ENCODE measurements around the gene WNT9A.
"Not testable (repeated sequence)": the region's sequence is repeated elsewhere in the genome, so short reads cannot be mapped to it uniquely, and the experiment has no call there.

Gene WNT9A

DNA sequence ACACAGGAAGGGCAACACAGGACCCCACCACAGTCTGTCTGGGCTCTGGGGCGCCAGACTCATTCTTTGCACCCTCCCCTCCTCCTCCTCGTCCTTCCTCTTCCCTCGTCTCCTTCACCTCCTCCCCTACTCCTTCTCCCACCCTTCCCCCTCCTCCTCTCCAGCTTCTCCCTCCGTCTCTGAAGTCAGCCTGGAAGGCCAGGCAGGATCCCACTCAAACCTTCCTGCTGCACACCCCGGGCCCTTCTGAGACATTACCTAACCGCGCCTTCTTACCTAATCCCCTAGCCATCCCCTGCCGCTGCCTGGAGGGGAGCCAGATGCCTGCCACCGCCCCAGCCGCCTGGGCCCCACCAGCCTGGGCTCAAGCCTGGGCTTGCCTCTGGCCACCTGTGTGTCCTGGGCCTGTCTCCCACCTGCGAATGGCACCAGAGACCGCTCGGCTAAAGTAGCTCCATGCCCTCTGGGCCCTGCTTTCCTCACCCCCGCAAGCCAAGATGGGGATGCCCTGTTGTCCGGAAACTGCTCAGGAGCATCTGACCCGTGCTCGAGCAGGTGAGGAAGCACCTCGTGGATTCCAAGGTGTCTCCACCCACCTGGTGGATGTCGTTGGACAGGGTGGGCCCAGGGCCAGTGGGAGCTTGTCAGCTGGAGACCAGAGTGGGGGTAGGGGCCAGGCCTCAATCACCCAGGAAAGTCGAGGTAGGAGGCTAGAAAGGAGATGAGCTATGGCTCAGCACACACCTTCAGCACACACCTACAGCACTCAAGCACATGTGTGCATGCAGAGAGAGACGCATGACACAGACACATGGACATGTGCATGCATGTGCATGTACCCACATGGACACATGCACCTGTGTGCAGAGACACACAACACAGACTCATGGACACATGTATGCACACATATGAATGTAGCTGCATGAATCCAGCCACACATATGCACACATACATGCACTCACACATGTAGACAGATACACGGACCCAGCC lies 31.9 kb downstream of the WNT9A start:
- DNase-seq (ENCODE audit: insufficient read length) (no peak), FAIRE-seq (no peak)
- no peak for TF ChIP-seq POLR2A (IDR thresholded peaks at IDR 0.05; ENCODE audit: low read depth, low read length)
- TF ChIP-seq TAF1 (IDR thresholded peaks at IDR 0.05; ENCODE audit: borderline replicate concordance, low read depth, low read length): no peak
- TF ChIP-seq POLR2AphosphoS5 (IDR thresholded peaks at IDR 0.05; ENCODE audit: low read depth, low read length): no peak

DNA sequence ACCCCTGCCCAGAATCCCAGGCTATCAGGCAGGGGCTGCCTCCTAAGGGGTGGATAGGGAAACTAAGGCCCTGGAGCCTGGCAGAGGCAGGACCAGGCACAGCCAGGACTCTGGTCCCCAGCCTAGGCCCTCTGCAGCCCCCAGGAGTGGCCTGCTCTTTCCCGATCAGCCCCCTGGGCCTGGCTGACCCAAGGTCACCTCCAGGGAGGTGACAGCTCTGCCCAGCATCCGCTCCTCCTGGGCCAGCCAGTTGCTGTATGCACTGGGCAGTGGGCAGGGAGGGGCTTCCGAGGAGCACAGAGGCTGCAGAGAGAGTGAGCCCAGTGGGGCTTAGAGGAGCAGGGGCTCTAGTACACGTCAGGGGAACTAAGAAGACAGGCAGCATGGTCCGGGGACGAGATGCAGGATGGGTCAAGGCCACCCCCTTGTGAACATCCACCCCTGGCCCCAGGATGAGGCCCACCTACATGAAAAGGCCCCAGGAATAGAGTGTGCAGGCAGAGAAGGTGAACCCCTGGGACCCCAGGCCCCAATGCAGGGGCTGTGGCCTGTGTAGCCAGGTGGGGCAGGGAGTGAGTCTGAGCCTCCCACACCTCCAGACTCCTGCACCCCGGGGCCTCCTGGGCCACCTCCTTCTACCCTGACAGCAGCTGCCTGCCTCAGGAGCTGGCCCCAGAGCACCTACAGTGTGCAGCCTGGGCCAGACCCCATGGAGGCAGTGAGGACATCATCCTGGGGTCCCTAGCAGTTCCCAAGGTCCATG lies 32.8 kb downstream of the WNT9A start:
- DNase-seq (ENCODE audit: insufficient read length): no peak
- FAIRE-seq: no peak
- TF ChIP-seq POLR2AphosphoS5 (IDR thresholded peaks at IDR 0.05; ENCODE audit: low read depth, low read length): no peak
- TF ChIP-seq POLR2A (IDR thresholded peaks at IDR 0.05; ENCODE audit: low read depth, low read length): no peak
- no peak for TF ChIP-seq TAF1 (IDR thresholded peaks at IDR 0.05; ENCODE audit: borderline replicate concordance, low read depth, low read length)

DNA sequence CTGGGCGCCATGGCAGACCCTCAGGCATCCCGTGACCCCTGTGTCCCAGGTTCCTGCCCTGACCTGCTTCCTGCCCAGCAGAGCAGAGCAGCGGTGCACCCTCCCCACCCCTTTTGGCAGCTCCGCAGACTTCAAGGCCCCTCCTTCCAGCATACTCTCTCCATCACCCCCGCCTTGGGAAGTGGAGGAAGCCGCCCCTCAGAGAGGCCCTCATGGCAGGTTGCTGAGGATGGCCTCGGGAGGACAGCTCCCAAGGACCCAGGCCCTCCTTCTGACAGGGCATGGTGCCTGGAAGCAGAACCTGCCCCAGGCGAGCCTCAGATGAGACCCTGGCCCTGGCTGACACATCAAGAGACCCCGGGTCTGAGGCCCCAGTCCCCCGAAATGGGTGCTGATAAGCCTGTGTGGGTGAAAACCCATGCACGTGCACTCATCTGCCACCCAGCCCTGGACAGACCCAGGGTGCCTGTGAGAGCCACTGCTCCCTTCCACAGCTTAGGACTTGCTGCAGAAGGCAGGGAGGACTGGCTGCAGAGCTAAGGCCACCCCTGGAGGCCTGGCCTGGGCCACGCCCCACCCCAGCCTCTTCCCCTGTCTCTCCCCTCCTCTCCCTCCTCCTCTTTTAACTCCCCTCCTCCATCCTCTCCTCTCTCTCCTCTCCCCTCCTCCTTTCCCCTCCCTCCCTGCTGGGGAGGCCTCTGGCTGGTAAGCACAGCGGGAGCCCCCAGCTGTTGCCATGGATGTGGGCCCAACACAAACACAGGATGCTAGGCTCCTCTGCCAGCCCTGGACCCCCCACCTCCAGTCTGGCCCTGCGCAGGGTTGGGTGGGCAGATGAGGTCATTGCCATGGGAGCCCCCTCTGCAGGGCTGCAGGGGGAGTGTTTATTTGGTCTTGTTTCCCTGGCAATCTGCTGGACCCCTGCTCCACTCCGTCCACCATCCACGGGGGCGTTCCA lies 33.7 kb downstream of the WNT9A start:
- FAIRE-seq (no peak), DNase-seq (ENCODE audit: insufficient read length) (no peak)
- no peak for TF ChIP-seq POLR2AphosphoS5 (IDR thresholded peaks at IDR 0.05; ENCODE audit: low read depth, low read length)
- no peak for TF ChIP-seq TAF1 (IDR thresholded peaks at IDR 0.05; ENCODE audit: borderline replicate concordance, low read depth, low read length)
- no peak for TF ChIP-seq POLR2A (IDR thresholded peaks at IDR 0.05; ENCODE audit: low read depth, low read length)

DNA sequence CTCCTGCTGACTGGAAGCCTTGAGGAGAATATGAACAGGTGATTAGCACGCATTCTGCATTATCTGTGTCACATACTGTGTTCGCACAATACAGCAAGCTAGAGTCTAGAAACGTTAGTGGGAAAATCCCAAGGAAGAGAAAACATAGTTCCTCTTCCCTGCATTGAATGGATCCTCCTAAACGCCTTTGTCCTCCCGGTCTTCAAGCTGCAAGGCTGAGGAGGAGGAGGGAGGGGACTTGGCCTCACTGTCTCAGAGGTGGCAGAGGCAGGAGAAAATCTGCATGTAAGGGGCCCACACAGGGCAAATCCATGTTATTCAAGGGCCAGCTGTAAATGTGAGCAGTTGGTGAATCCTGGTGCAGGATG lies 34.4 kb downstream of the WNT9A start:
- FAIRE-seq: no peak
- TF ChIP-seq POLR2A (IDR thresholded peaks at IDR 0.05; ENCODE audit: low read depth, low read length): no peak
- no peak for TF ChIP-seq TAF1 (IDR thresholded peaks at IDR 0.05; ENCODE audit: borderline replicate concordance, low read depth, low read length)
- TF ChIP-seq POLR2AphosphoS5 (IDR thresholded peaks at IDR 0.05; ENCODE audit: low read depth, low read length): no peak
- no peak for DNase-seq (ENCODE audit: insufficient read length)

DNA sequence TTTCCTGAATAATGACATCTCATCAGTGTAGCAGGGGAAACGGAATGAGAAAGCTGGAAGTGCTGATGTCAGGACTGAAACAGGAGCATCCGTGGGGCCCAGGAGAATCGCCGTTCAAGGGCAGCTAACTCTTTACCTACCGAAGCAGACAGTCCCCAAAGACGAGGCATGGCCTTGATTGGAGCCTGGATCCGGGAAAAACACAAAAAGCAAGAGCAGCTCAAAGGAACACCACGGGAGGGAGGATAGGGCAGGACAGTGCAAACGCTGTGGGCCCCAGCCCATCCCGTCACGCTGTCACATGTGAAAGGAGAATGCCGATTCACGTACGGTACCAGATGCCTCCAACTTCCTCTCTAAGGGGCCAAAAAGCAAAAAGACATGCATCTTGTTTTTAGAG lies 34.9 kb downstream of the WNT9A start:
- DNase-seq (ENCODE audit: insufficient read length) (no peak), FAIRE-seq (no peak)
- TF ChIP-seq POLR2AphosphoS5 (IDR thresholded peaks at IDR 0.05; ENCODE audit: low read depth, low read length): no peak
- TF ChIP-seq POLR2A (IDR thresholded peaks at IDR 0.05; ENCODE audit: low read depth, low read length): no peak
- TF ChIP-seq TAF1 (IDR thresholded peaks at IDR 0.05; ENCODE audit: borderline replicate concordance, low read depth, low read length): no peak

DNA sequence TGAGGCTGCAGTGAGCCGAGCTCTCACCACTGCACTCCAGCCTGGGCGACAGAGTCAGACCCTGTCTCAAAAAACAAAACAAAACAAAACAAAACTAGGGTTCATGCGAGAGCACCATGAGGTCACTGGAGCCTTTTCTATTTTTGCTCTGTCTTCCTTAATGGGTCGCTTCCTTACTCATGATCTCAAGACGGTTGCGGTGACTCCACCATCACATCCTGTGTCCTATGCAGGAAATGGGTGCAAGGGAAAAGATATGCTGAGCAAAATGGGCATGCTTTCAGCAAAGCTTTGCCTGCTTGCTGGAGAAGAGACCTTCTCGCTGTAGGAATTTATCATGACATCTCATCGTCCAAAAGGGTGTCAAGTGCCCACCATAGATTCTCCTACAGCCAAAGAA lies 36.4 kb downstream of the WNT9A start:
- no peak for FAIRE-seq
- no peak for DNase-seq (ENCODE audit: insufficient read length)
- no peak for TF ChIP-seq POLR2A (IDR thresholded peaks at IDR 0.05; ENCODE audit: low read depth, low read length)
- TF ChIP-seq TAF1 (IDR thresholded peaks at IDR 0.05; ENCODE audit: borderline replicate concordance, low read depth, low read length): no peak
- no peak for TF ChIP-seq POLR2AphosphoS5 (IDR thresholded peaks at IDR 0.05; ENCODE audit: low read depth, low read length)

DNA sequence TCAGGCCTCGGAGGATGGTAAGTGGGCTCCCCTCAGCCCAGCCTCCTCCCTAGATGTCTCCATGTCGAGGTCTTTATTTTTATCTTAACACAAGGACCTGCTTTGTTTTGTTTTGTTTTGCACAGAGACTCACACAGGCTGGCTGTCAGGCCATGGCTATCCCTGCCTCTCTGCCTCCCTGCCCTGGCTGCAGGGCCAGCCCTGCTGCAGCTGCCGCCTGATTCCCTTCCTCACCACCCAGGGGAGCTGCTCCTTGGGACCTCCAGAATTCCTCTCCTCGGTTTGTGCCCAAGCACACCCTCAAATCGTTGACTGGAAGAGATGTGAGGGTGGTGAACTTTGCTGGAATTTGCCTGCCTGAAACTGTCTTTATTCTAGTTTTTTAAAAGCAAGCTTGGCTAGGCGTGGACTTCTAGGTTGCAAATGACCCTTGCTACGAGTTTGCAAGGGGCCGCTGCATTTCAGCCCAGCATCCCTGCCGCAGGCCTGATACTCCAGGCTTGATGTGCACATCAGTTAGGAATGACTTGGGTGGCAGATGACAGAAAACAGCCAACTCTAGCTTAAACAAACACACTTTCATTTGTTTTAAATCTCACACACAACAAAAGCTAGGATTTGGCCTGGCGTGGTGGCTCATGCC lies 37.1 kb downstream of the WNT9A start:
- FAIRE-seq: no peak
- DNase-seq (ENCODE audit: insufficient read length): no peak
- TF ChIP-seq POLR2AphosphoS5 (IDR thresholded peaks at IDR 0.05; ENCODE audit: low read depth, low read length) (no peak), POLR2A (IDR thresholded peaks at IDR 0.05; ENCODE audit: low read depth, low read length) (no peak), TAF1 (IDR thresholded peaks at IDR 0.05; ENCODE audit: borderline replicate concordance, low read depth, low read length) (no peak)

DNA sequence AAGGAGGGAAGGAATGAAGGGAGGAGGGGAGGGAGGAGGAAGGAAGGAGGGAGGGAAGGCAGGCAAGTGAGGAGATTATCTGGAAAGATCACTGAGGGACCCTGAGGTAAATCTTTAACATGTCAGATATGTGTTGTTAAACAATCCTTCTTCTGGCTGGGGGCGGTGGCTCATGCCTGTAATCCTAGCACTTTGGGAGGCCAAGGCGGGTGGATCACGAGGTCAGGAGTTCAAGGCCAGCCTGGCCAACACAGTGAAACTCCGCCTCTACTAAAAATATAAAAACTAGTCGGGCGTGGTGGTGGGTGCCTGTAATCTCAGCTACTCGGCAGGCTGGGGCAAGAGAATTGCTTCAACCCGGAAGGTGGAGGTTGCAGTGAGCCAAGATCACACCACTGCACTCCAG lies 37.8 kb downstream of the WNT9A start:
- not testable (repeated sequence) for DNase-seq (ENCODE audit: insufficient read length); FAIRE-seq

DNA sequence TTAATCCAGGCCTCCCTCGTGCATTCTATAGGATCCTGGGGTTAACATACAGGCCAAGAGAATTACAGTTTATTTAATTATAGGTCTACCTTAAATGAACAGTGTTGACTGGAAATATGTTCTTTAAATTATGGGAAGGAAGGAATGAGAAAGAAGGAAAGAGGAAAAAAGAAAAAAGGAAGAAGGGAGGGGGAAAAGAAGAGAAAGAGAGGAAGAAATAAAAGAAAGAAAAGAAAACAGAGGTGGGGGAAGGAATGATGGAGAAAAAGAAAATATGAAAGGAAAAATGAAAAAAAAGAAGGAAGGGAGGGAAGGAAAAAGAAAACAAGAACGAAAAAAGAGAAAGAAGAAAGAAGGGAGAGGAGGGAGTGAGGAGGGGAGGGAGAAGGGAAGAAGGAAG lies 38.5 kb downstream of the WNT9A start:
- TF ChIP-seq POLR2A (IDR thresholded peaks at IDR 0.05; ENCODE audit: low read depth, low read length): no peak
- no peak for TF ChIP-seq POLR2AphosphoS5 (IDR thresholded peaks at IDR 0.05; ENCODE audit: low read depth, low read length)
- no peak for TF ChIP-seq TAF1 (IDR thresholded peaks at IDR 0.05; ENCODE audit: borderline replicate concordance, low read depth, low read length)
- DNase-seq (ENCODE audit: insufficient read length) (no peak), FAIRE-seq (no peak)

DNA sequence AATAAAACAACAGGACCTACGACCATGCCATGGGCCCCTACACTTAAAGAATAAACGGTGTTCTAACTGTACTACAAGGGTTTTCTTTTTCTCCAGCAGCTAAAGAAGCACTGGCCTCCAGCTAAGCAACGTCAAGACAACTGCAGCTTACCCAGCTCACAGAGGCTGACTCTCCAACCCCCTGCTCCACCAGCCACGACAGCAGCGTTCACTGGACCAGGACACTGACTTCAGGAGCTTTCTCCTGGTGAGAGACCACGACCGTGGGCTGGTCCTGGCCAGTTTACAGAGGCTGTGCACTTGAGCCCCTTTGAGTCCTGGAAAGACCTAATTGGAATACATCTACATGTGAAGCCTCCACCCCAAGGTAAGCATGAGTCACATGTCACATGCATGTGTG lies 39.4 kb downstream of the WNT9A start:
- DNase-seq (ENCODE audit: insufficient read length) (no peak), FAIRE-seq (no peak)
- TF ChIP-seq POLR2AphosphoS5 (IDR thresholded peaks at IDR 0.05; ENCODE audit: low read depth, low read length): no peak
- no peak for TF ChIP-seq POLR2A (IDR thresholded peaks at IDR 0.05; ENCODE audit: low read depth, low read length)
- no peak for TF ChIP-seq TAF1 (IDR thresholded peaks at IDR 0.05; ENCODE audit: borderline replicate concordance, low read depth, low read length)
